Measurements from ENCODE around the gene BDP1. TPM values are rescaled to one million over a fixed set of nuclear protein-coding genes. Genes with fewer than 3 reads are reported as not detected.
A peak's percentile ranks its signal among the peaks of the same experiment; 100 is the strongest.

BDP1 gene
- total RNA-seq, 6 donors from 2014 or later: 22.2 to 75.4 (median 31.1) TPM

GRCh38 chr5:71454913-71455312, 538 bp upstream of the BDP1 start:
- no peaks in the 10 kb centered on the region for H3K9me3 ChIP-seq
- H3K36me3 ChIP-seq: peaks cover 10 to 15% (median 13%) of the 10 kb centered on the region in 4 donors
- WGBS, 2 donors: 68 to 71% methylated on average over 19 of the region's 19 CpGs
- H3K4me1 ChIP-seq: peaks cover 16 to 23% (median 19%) of the 10 kb centered on the region in 4 donors
- H3K27ac ChIP-seq: peak overlapping the region; percentile 88 to 94 (median 92)
- TF ChIP-seq POLR2A (IDR thresholded peaks at IDR 0.05) (no peak), EP300 (IDR thresholded peaks at IDR 0.05) (no peak), POLR2AphosphoS5 (IDR thresholded peaks at IDR 0.05) (no peak)
- TF ChIP-seq, protein P1, sequence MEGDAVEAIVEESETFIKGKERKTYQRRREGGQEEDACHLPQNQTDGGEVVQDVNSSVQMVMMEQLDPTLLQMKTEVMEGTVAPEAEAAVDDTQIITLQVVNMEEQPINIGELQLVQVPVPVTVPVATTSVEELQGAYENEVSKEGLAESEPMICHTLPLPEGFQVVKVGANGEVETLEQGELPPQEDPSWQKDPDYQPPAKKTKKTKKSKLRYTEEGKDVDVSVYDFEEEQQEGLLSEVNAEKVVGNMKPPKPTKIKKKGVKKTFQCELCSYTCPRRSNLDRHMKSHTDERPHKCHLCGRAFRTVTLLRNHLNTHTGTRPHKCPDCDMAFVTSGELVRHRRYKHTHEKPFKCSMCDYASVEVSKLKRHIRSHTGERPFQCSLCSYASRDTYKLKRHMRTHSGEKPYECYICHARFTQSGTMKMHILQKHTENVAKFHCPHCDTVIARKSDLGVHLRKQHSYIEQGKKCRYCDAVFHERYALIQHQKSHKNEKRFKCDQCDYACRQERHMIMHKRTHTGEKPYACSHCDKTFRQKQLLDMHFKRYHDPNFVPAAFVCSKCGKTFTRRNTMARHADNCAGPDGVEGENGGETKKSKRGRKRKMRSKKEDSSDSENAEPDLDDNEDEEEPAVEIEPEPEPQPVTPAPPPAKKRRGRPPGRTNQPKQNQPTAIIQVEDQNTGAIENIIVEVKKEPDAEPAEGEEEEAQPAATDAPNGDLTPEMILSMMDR (IDR thresholded peaks at IDR 0.05): no peak
- H3K27me3 ChIP-seq: peaks cover 0 to 3% (median 0%) of the 10 kb centered on the region in 4 donors
- DNase-seq: peak in 1 of 2 donors; percentile 39
- ATAC-seq (ENCODE audit: low FRiP score in 2 of 2): no peak
- peak overlapping the region in 3 of 4 donors; percentile 68 to 92 (median 85) for H3K4me3 ChIP-seq

- peaks cover 16 to 23% (median 19%) of the 10 kb centered on the region in 4 donors for H3K4me1 ChIP-seq
- no peaks in the 10 kb centered on the region for H3K27me3 ChIP-seq
- H3K36me3 ChIP-seq: peaks cover 15 to 30% (median 22%) of the 10 kb centered on the region in 4 donors
- H3K27ac ChIP-seq: peak overlapping the region; percentile 88 to 94 (median 92)
- H3K9me3 ChIP-seq: no peaks in the 10 kb centered on the region
- peak overlapping the region; percentile 64 to 92 (median 76) for H3K4me3 ChIP-seq
- WGBS, 2 donors: 4 to 5% methylated on average over 4 of the region's 4 CpGs
- DNase-seq: no peak
- ATAC-seq (ENCODE audit: low FRiP score in 2 of 2): no peak
- TF ChIP-seq EP300 (IDR thresholded peaks at IDR 0.05): no peak
- TF ChIP-seq POLR2A (IDR thresholded peaks at IDR 0.05): no peak
- TF ChIP-seq, protein P1 (IDR thresholded peaks at IDR 0.05): no peak
- TF ChIP-seq POLR2AphosphoS5 (IDR thresholded peaks at IDR 0.05): no peak
Observed at GRCh38 chr5:71456362-71456743, 902 bp downstream of the BDP1 start.

DNA sequence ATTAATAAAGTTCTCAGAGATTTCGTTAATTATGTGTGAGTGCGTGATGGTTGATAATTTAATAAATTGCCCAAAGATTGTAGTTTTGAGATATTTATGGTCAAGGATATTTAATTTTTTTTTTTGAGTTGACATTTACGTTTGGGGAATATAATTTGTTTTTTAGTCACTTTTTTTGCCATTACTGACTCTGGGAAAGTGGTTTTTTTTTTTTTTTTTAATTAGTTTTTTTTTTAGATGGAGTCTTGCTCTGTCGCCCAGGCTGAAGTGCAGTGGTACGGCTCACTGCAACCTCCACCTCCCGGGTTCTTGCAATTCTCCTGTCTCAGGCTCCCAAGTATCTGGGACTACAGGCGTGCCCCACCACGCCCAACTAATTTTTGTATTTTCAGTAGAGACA, 1.7 kb downstream of the BDP1 start:
- 91 to 92% methylated on average over 8 of the region's 8 CpGs for WGBS, 2 donors
- H3K36me3 ChIP-seq: peaks cover 16 to 37% (median 26%) of the 10 kb centered on the region in 4 donors
- H3K9me3 ChIP-seq: no peaks in the 10 kb centered on the region
- ATAC-seq (ENCODE audit: low FRiP score in 2 of 2): no peak
- peaks cover 16 to 23% (median 19%) of the 10 kb centered on the region in 4 donors for H3K4me1 ChIP-seq
- no peak for DNase-seq
- TF ChIP-seq POLR2AphosphoS5 (IDR thresholded peaks at IDR 0.05) (no peak), EP300 (IDR thresholded peaks at IDR 0.05) (no peak), POLR2A (IDR thresholded peaks at IDR 0.05) (no peak)
- TF ChIP-seq, protein P1 (IDR thresholded peaks at IDR 0.05): no peak
- H3K4me3 ChIP-seq: peak overlapping the region in 2 of 4 donors; percentile 68 to 85
- H3K27me3 ChIP-seq: no peaks in the 10 kb centered on the region
- H3K27ac ChIP-seq: no peak overlapping the region

GRCh38 chr5:71460693-71461092, 5.2 kb downstream of the BDP1 start:
- Histone ChIP-seq H3K27me3 (no peaks in the 10 kb centered on the region), H3K4me1 (peaks cover 16 to 18% (median 17%) of the 10 kb centered on the region in 4 donors), H3K4me3 (no peak overlapping the region), H3K36me3 (peaks cover 30 to 73% (median 54%) of the 10 kb centered on the region in 4 donors), H3K27ac (no peak overlapping the region), H3K9me3 (no peaks in the 10 kb centered on the region)
- 87 to 94% methylated on average over 1 of the region's 1 CpG for WGBS, 2 donors
- DNase-seq (no peak), ATAC-seq (ENCODE audit: low FRiP score in 2 of 2) (no peak)
- TF ChIP-seq POLR2AphosphoS5 (IDR thresholded peaks at IDR 0.05) (no peak), EP300 (IDR thresholded peaks at IDR 0.05) (no peak), POLR2A (IDR thresholded peaks at IDR 0.05) (no peak)
- TF ChIP-seq, protein P1 (IDR thresholded peaks at IDR 0.05): no peak

- Histone ChIP-seq H3K9me3 (no peaks in the 10 kb centered on the region), H3K4me3 (no peak overlapping the region), H3K4me1 (peaks cover 15 to 16% (median 15%) of the 10 kb centered on the region in 4 donors), H3K36me3 (peaks cover 37 to 80% (median 60%) of the 10 kb centered on the region in 4 donors), H3K27ac (no peak overlapping the region), H3K27me3 (no peaks in the 10 kb centered on the region)
- no peak for ATAC-seq (ENCODE audit: low FRiP score in 2 of 2)
- no peak for DNase-seq
- WGBS, 2 donors: 94 to 95% methylated on average over 3 of the region's 3 CpGs
- TF ChIP-seq, protein P1 (IDR thresholded peaks at IDR 0.05): no peak
- TF ChIP-seq POLR2A (IDR thresholded peaks at IDR 0.05) (no peak), POLR2AphosphoS5 (IDR thresholded peaks at IDR 0.05) (no peak), EP300 (IDR thresholded peaks at IDR 0.05) (no peak)
Observed at GRCh38 chr5:71461360-71461759, 5.9 kb downstream of the BDP1 start.

Measured in upper lobe of left lung (tissue), 6 donors.